ENCODE measurements around the gene CNTN1. TPM values are rescaled to one million over a fixed set of nuclear protein-coding genes. Genes with fewer than 3 reads are reported as not detected.

CNTN1 gene
- total and polyA plus RNA-seq, 2 donors (not counting 1 experiment from before 2014, with no cell fraction given): not detected

- H3K4me2 ChIP-seq (replicated peaks; ENCODE audit: low read depth, low read length, poor library complexity, severe bottlenecking): no peak overlapping the region
- H3K27ac Mint-ChIP-seq: no peak overlapping the region
- TF ChIP-seq, protein P1, sequence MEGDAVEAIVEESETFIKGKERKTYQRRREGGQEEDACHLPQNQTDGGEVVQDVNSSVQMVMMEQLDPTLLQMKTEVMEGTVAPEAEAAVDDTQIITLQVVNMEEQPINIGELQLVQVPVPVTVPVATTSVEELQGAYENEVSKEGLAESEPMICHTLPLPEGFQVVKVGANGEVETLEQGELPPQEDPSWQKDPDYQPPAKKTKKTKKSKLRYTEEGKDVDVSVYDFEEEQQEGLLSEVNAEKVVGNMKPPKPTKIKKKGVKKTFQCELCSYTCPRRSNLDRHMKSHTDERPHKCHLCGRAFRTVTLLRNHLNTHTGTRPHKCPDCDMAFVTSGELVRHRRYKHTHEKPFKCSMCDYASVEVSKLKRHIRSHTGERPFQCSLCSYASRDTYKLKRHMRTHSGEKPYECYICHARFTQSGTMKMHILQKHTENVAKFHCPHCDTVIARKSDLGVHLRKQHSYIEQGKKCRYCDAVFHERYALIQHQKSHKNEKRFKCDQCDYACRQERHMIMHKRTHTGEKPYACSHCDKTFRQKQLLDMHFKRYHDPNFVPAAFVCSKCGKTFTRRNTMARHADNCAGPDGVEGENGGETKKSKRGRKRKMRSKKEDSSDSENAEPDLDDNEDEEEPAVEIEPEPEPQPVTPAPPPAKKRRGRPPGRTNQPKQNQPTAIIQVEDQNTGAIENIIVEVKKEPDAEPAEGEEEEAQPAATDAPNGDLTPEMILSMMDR (IDR thresholded peaks at IDR 0.05): no peak
- no peak for DNase-seq
- no peaks in the 10 kb centered on the region for H3K4me1 ChIP-seq (ENCODE audit: control insufficient read depth in 2 of 2, insufficient read depth in 2 of 2, low read length in 2 of 2)
- intact Hi-C loops (cut with micrococcal nuclease): no loop called here
- no peak for ATAC-seq (ENCODE audit: low read depth)
- no peak overlapping the region for H2AFZ ChIP-seq (ENCODE audit: insufficient read depth, low read depth, low read length, poor library complexity, severe bottlenecking)
- H3K27ac ChIP-seq (ENCODE audit: low read length in 2 of 2): no peak overlapping the region
- no peak overlapping the region for H3K4me3 Mint-ChIP-seq
- no peaks in the 10 kb centered on the region for H4K20me1 ChIP-seq (ENCODE audit: control insufficient read depth, insufficient read depth, low read length, poor library complexity, severe bottlenecking)
- H3K4me1 Mint-ChIP-seq: no peaks in the 10 kb centered on the region
- no peaks in the 10 kb centered on the region for H3K27me3 ChIP-seq (replicated peaks in 1 of 4; ENCODE audit: control extremely low read depth in 1 of 4, control insufficient read depth in 3 of 4, insufficient read depth in 4 of 4, low read length in 3 of 4)
- H3K9ac ChIP-seq (ENCODE audit: low read length): no peak overlapping the region
- no peaks in the 10 kb centered on the region for H3K9me3 Mint-ChIP-seq (ENCODE audit: insufficient read depth)
- H3K27me3 Mint-ChIP-seq: no peaks in the 10 kb centered on the region
- CTCF ChIA-PET: no interaction called here
- no peaks in the 10 kb centered on the region for H3K36me3 ChIP-seq (replicated peaks in 1 of 2; ENCODE audit: control extremely low read depth in 1 of 2, control insufficient read depth in 1 of 2, extremely low read depth in 1 of 2, insufficient read depth in 2 of 2, low read length in 1 of 2)
- H3K79me2 ChIP-seq (ENCODE audit: control insufficient read depth, insufficient read depth, low read length): no peaks in the 10 kb centered on the region
- no peak overlapping the region for H3K4me3 ChIP-seq (ENCODE audit: control extremely low read depth in 1 of 5, extremely low read depth in 1 of 5, insufficient read depth in 1 of 5, low read depth in 2 of 5, low read length in 4 of 5)
- H3K9me3 ChIP-seq (ENCODE audit: control extremely low read depth in 1 of 3, control insufficient read depth in 2 of 3, insufficient read depth in 1 of 3, low read length in 2 of 3): no peaks in the 10 kb centered on the region
- POLR2A ChIA-PET: no interaction called here
Observed at GRCh38 chr12:40870981-40871380, 178.7 kb downstream of the CNTN1 start.

DNA sequence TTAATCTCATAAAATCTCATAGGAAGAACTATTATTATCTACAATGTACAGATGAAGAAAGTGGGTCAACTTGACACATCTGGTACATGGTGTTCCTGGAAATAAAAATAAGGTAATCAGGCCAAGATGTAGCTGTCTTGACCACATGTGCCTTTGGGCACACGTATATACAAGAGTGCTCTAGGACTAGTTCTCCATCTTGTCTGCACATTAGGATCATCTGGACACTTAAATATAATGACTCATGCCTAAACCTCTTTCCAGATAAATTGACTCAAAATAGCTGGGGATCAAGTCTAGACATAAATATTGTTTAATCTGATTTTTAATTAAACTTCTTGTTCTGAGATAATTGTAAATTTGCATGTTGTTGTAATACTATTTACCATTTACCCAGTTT lies 182.6 kb downstream of the CNTN1 start:
- no peaks in the 10 kb centered on the region for H3K36me3 ChIP-seq (replicated peaks in 1 of 2; ENCODE audit: control extremely low read depth in 1 of 2, control insufficient read depth in 1 of 2, extremely low read depth in 1 of 2, insufficient read depth in 2 of 2, low read length in 1 of 2)
- no peaks in the 10 kb centered on the region for H4K20me1 ChIP-seq (ENCODE audit: control insufficient read depth, insufficient read depth, low read length, poor library complexity, severe bottlenecking)
- CTCF ChIA-PET: no interaction called here
- no peak for DNase-seq
- H3K27me3 ChIP-seq (replicated peaks in 1 of 4; ENCODE audit: control extremely low read depth in 1 of 4, control insufficient read depth in 3 of 4, insufficient read depth in 4 of 4, low read length in 3 of 4): no peaks in the 10 kb centered on the region
- no peak overlapping the region for H3K27ac ChIP-seq (ENCODE audit: low read length in 2 of 2)
- POLR2A ChIA-PET: no interaction called here
- no peaks in the 10 kb centered on the region for H3K9me3 ChIP-seq (ENCODE audit: control extremely low read depth in 1 of 3, control insufficient read depth in 2 of 3, insufficient read depth in 1 of 3, low read length in 2 of 3)
- no peak overlapping the region for H3K9ac ChIP-seq (ENCODE audit: low read length)
- Mint-ChIP-seq H3K27ac (no peak overlapping the region), H3K4me1 (no peaks in the 10 kb centered on the region), H3K9me3 (ENCODE audit: insufficient read depth) (no peaks in the 10 kb centered on the region), H3K27me3 (no peaks in the 10 kb centered on the region), H3K4me3 (no peak overlapping the region)
- no peaks in the 10 kb centered on the region for H3K79me2 ChIP-seq (ENCODE audit: control insufficient read depth, insufficient read depth, low read length)
- H2AFZ ChIP-seq (ENCODE audit: insufficient read depth, low read depth, low read length, poor library complexity, severe bottlenecking): no peak overlapping the region
- WGBS (ENCODE audit: insufficient coverage): no CpG with 5 or more reads among the region's 1 CpG
- no peak overlapping the region for H3K4me2 ChIP-seq (replicated peaks; ENCODE audit: low read depth, low read length, poor library complexity, severe bottlenecking)
- intact Hi-C loops (cut with micrococcal nuclease): no loop called here
- no peaks in the 10 kb centered on the region for H3K4me1 ChIP-seq (ENCODE audit: control insufficient read depth in 2 of 2, insufficient read depth in 2 of 2, low read length in 2 of 2)
- no peak overlapping the region for H3K4me3 ChIP-seq (ENCODE audit: control extremely low read depth in 1 of 5, extremely low read depth in 1 of 5, insufficient read depth in 1 of 5, low read depth in 2 of 5, low read length in 4 of 5)
- no peak for TF ChIP-seq EZH2 (IDR thresholded peaks at IDR 0.05; ENCODE audit: borderline replicate concordance, insufficient read depth, low read depth, low read length, poor library complexity, severe bottlenecking)
- TF ChIP-seq, protein P1 (IDR thresholded peaks at IDR 0.05): no peak
- ATAC-seq (ENCODE audit: low read depth): no peak
